ENCODE data around the gene B3GLCT. TPM values are rescaled to one million over a fixed set of nuclear protein-coding genes. Genes with fewer than 3 reads are reported as not detected.
"Not testable (repeated sequence)": the region's sequence is repeated elsewhere in the genome, so short reads cannot be mapped to it uniquely, and the experiment has no call there.

Gene B3GLCT
- total RNA-seq, 2 donors from 2014 or later = 5.6 to 7.3 TPM

DNA sequence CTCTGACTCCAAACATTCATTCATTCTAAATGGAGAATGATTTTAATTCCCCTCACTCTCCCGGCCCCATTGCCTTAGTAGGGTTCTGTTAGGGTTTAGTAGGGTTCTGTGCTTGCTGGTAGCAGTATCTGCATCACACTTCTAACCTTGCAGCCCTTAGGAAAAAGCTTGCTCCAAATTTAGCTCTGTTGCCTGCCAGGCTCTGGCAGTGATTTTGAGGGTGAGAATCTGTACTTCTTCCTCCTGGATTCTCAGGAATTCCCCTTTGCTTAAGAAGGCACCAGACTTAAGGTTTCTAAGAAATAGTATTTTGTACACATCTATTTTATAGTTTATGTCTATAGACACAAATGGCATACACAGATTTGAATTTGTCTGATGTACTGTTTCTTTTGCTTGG, 14.7 kb downstream of the B3GLCT start:
- DNase-seq (ENCODE audit: low spot score) = no peak
- intact Hi-C loops (cut with DNase I) = no loop called here

DNA sequence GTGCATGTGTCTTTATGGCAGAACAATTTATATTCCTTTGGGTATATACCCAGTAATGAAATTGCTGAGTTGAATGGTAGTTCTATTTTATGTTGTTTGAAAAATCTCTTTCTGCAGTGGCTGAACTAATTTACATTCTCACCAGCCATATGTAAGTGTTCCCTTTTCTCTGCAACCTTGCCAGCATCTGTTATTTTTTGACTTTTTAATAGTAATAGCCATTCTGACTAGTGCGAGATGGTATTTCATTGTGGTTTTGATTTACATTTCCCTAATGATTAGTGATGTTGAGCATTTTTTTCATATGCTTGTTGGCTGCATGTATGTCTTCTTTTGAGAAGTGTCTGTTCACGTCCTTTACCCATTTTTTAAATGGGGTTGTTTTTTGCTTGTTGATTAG, 17.1 kb downstream of the B3GLCT start:
- intact Hi-C loops (cut with DNase I); DNase-seq (ENCODE audit: low spot score): not testable (repeated sequence)

DNA sequence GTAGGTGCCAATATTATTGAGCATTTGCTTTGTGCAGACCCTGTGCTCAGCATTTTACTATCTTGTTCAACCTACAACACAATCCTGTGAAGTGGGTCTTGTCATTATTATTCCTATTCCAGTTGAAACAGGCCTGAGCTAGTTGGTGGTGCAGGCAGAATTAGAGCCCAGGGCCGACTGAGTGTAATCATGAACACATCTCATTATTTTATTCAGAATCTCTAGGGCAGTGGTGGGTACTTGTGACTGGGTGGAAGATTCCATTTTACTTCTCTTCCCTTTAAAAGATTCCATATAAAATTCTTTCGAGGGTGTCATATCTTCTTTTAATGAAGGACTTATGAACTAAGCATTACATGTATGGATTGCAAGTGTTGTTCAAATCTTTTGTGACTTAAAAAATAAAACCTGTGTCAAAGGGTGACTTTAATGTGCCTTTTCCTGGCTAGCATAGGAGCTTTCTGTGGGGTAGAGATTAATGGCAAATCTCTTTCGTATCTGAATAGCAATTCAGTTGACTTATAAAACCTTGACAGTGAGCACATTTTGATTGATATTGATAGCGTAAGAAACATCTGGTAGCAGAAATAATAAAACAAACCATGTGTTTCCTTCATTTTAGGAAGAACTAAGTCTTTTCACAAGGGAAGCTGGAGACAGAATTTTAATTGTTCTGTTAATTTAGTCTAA, 20.3 kb downstream of the B3GLCT start:
- intact Hi-C loops (cut with DNase I) = no loop called here
- no peak for DNase-seq (ENCODE audit: low spot score)

DNA sequence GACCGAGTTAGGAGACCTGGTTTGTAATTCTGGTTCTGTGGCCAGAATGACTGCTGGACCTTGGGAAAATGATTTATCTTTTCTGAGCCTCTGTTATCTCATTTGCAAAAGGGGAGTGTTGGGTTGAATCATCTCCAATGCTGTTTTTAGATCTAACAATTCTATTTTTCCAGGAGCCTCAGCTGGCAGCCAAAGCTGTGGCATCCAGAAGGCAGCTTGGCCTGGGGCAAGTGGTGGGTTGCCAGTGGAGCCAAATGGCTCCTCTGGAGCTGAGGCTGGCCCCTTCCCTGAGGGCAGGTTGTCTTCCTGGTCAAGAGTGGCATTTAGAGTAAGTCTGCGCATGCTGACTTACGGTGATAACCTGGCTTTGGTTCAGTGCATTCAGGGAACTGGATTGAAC, 21.3 kb downstream of the B3GLCT start:
- intact Hi-C loops (cut with DNase I) = no loop called here
- DNase-seq (ENCODE audit: low spot score) = no peak

DNA sequence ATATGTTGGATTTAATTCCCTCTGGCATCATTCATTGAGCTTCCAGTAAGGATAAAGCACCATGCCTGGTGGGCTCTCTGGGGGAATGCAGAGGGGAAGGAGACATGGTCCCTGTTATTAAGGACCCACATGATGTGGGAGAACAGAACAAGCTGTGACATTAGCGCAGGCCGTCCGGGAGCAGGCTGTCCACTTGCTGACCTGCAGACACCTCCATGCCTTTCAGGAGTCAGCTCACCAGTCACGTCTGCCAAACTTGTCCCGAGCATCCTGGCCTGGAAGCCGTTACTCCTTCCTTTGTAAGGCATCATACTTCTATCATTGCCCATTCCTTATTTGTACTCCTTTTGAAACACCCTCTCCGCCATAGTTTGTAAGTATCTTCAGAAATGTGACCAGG, 23.4 kb downstream of the B3GLCT start:
- intact Hi-C loops (cut with DNase I) = no loop called here
- DNase-seq (ENCODE audit: low spot score) = no peak

DNA sequence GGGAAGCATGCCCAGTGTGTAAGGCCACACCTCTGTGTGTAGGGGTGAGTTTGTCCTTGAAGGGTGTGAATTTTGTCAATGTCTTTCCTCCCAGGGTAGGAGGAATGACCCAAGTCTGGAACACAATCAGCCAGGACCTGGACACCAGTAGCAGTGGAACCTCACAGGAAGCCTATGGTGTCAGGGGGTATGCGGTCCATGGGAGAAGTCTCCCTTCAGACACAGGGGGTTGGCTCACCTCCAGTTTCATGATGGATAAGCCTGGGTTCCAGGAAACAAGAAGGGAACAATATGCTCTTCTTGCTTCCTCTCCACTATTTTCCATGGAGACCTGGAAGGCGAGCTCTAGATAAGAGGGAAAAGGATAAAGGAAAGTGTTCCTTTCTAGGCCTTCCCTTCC, 23.9 kb downstream of the B3GLCT start:
- intact Hi-C loops (cut with DNase I) = no loop called here
- no peak for DNase-seq (ENCODE audit: low spot score)

DNA sequence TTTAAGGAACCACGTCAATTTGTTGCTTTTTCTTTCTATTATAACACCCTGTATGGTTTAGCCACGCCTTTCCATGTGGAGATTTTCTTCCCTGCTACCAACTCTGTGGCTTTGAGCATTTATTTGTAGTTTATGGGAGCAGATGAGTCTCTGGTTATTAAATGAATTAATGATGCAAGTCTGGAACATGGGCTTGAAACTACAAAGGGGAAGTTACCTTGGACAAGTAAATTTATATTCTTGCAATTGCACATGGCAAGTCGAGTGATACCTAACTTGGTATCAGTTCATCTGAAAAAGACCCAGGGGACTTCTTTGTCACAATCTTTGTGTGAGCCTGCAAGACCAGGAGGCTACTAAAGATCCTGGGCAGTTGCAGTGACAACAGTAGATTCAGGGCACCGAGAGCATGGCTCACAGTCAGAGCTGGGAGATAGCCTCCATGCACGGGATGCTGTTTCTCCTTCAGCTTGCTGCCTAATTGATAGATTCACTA, 24.4 kb downstream of the B3GLCT start:
- intact Hi-C loops (cut with DNase I) = no loop called here
- no peak for DNase-seq (ENCODE audit: low spot score)

DNA sequence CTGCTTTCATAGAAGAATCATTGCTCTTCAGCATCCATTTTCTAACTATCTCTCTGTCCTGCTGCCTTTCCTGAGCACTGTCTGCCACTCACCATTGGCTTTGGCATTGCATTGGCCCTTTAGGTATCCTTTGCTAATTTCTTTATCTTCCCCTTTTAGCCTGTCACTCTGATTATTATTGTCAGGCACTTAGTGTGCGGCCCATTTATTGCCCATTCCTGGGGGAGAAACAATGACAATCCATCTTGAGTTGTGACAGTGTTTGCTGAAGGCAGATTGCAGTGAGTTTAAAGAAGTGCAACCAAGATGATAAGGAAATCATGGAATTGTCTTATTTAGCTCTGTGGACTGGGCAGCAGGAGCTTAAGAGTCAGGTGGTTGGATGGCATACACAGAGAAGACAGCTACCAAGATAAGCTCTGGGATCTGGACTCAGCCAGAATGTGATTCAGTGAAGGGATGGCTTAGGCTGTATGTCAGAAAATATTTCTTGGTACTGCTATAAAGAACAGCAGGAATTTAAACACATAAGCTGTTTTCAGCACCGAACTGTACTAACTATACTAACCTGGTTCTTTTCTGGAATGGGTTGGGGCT, 25.3 kb downstream of the B3GLCT start:
- DNase-seq (ENCODE audit: low spot score) = no peak
- intact Hi-C loops (cut with DNase I) = no loop called here

DNA sequence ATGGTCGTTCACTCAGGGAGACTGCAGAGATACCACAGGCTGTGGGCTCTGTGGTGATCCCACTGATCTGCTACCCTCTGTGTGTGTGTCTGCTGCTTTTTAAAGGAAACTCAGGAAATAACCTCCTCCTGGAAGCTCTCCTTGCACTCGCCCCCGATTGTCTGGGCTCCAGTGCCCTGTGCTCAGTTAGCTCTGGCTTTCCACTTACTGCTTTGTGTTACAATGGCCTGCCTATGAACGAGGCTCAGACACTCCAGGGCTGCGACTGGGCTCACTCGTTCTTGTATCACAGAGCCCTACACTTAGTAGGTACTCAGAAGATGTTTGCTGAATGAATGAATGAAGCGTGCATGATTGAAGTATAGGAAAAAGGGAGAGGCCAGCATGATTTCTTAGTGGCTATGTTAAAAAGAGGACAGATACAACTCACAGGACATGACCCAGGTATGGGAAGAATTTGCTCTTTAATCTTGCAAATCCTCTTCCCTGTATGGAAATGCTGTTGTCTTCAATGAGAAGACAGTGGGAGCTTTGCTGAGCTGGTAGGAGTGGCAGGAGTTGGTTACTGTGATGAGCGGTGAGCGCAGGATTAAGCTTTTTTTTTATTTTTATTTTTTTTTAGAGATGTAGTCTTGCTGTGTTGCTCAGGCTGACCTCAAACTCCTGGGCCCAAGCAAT, 26.4 kb downstream of the B3GLCT start:
- DNase-seq (ENCODE audit: low spot score) = no peak
- intact Hi-C loops (cut with DNase I) = no loop called here

DNA sequence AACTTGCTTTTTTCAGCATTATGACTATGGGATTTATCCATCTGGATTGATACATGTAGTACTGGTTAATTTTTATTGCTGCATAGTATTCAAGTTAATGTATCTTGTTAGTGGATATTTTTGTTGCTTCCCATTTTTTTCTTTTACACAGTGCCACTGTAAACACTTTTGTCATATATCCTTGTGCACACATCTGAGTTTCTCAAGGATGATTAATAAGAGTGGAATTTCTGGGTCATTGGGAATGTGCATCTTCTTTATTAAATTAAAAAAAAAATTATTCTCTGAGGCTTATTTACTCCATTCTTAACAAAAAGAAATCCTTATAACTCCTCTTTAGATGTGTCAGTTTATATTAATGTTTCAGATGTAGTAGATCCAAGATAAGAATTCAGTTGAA, 27.3 kb downstream of the B3GLCT start:
- no peak for DNase-seq (ENCODE audit: low spot score)
- intact Hi-C loops (cut with DNase I) = no loop called here

DNA sequence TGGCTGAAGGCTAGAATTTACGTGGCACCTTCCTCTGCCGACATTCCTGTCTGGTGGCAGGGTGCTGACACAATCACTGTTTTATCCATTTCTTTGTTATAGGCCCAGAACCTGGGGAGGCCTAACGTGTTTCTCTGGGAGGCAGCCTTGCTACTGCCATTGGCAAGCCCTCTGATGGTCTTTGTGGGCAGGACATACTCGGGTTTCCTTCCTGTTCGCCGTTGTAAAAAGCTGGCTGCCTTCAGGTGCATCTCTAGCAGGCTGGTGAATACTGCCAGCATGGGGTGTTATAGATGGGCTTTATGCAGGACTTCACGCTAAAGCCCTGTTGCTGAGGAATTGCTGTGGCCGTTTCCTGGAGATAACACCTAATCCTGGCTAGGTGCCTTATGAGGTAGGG, 28.1 kb downstream of the B3GLCT start:
- DNase-seq (ENCODE audit: low spot score) = no peak

DNA sequence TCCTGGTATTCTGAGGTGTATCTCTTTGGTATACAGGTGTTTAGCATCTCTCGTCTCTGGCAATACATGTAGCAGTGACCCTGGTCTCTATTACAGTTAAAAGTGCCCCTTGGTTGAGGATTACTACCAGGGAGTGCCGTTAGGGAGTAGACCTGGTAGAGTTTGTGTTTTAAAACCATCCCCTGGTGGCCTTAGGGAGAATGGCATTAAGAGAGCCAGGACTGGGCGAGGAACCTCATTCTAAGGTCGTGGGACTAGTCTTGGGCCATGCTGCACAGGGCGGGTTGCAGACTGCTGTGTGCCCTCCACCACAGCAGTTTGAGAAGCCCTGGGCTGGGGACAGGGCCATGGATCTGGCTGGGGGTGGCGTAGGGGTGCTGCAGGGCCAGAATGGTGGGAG, 35.0 kb downstream of the B3GLCT start:
- no peak for DNase-seq (ENCODE audit: low spot score)

More for the DNA sequence above, 28.1 kb downstream of the B3GLCT start:
- intact Hi-C loops (cut with DNase I) = no loop called here

DNA sequence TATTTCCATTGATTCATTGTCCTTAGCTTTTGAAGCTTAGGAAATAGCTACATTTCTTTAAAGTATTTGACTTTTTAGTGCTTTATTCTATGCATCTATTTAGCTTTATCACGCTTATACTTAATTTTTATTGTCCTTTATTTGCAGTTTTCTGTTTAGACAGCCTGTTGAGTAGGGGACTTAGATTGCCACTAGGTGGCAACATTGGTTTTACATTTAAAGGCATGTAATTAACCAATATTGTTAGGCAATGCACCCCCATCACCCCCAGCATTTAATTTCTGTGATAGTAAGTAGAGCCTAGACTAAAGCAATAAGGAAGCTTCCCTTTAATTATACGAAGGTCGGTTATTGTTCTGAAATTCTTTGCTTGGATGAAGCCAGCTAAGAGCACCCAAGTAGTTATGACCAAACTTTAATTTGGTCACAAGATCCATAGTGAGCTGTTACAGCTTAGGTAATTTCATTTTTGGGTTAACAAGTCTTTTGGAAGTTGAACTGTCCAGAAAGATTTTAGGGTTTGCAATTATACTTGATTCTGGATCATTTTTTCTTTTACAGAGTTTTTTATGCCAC, 36.5 kb downstream of the B3GLCT start:
- no peak for DNase-seq (ENCODE audit: low spot score)
- intact Hi-C loops (cut with DNase I) = loop anchor here (5.0 to 10.0 kb wide), 3 partner anchors 186 to 1981 kb away; no protein-coding TSS in a partner anchor

More for the DNA sequence above, 35.0 kb downstream of the B3GLCT start:
- intact Hi-C loops (cut with DNase I) = loop anchor here (5.0 to 10.0 kb wide), 3 partner anchors 188 to 1980 kb away; no protein-coding TSS in a partner anchor

DNA sequence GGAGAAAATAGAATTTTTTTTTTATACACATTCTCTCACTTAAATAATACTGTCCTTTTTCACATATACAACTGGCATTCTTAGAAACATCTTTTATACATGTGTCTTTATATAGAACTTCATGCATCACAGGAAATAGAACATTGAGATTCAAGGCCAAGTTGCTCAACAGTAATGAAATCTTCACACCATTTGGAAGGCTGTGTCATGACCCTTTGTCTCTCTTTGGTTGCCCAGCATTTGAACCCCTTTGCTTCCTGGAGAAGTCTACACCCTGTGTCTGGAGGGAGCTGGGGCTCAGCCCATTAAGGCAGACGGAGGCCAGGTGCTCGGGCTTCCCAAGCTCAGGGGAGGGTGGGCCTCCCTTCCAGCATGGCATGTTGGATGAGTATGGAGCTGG, 41.1 kb downstream of the B3GLCT start:
- intact Hi-C loops (cut with DNase I) = no loop called here
- no peak for DNase-seq (ENCODE audit: low spot score)

DNA sequence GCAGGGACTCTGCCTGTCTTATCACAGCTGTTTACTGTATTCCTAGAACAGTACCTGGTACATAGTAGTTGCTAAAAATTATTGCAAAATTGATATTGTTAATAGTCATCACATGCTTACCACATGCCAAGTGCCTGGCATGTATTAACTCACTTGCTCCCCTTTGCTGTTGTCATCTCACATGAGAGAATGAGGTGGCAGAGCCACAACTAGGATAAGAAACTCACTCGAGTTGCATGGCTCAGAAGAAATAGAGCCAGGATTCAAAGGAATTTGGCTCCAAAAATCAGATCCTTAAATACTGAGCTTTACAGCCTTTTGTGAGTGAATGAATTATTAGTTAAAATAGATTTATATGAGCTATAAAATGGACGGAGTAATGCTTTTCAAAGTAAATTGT, 42.6 kb downstream of the B3GLCT start:
- intact Hi-C loops (cut with DNase I) = no loop called here

DNA sequence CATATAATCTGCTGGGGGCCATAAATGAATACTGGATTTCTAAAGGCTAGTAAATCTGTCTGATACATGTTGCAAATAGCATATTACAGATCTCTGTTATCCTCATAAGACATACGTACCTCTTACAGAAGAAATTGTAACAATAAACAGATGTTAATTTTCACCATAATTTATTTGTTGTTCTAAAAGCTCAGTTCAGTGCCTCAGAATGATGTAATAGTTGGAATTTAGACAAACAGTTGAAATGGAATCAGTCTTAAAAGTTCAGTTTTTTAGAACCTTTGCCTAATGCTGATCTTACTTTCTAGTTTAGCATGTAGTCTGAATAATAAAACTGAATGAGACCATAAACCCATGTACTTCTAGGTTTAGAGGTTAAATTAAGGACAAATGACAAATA, 43.1 kb downstream of the B3GLCT start:
- no peak for DNase-seq (ENCODE audit: low spot score)
- intact Hi-C loops (cut with DNase I) = no loop called here

More for the DNA sequence above, 42.6 kb downstream of the B3GLCT start:
- no peak for DNase-seq (ENCODE audit: low spot score)

DNA sequence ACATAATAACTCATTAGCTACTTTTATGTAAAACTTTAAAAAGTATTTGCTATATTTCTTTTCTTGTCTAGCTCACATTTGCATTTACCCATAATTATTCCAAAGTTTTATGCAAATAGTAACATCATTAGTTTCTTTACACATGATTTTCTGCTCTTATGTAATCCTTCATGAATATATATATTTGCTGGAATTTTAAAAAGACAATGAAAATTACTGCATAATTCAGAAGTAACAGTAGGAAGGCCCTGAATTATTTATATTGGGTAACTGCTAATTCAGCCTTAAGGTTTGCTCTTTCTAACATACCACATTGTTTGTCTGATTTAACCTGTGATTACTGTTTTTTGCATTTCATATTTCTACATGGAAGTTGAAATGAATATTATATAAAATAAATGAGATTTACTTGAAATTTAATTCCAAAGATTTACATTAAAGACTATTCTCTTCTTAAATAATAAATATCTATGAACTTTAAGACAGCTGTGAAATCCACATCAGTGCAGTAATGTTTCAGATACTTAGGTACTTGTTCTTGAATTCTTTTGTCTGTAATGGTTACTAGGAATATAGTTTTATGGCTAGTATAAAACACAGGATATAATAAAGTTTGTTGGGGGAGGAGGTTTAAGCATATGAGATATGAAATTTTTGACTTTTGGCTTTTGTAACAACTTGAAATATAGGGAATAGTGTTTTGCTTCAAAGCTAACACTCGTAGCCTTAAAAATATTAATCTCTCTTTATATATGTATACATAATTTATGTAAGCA, 46.0 kb downstream of the B3GLCT start:
- intact Hi-C loops (cut with DNase I) = no loop called here
- no peak for DNase-seq (ENCODE audit: low spot score)

DNA sequence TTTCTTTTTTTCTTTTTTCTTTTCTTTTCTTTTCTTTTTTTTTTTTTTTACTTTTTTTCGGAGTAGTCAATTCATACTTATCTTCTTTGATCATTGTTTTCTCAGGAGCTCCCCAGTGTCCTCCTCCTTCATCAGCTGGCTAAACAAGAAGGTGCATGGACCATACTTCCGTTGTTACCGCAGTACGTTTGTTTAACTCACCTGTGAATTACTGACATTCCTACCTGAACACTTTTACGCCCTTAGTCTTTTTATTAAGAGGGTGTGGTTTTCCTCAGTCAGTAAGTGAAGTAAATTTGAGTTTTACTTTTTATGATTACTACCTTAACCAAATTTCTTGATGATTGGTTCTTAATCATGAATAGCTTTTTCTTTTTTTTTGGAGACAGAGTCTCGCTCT, 47.1 kb downstream of the B3GLCT start:
- no peak for DNase-seq (ENCODE audit: low spot score)
- intact Hi-C loops (cut with DNase I) = no loop called here

DNA sequence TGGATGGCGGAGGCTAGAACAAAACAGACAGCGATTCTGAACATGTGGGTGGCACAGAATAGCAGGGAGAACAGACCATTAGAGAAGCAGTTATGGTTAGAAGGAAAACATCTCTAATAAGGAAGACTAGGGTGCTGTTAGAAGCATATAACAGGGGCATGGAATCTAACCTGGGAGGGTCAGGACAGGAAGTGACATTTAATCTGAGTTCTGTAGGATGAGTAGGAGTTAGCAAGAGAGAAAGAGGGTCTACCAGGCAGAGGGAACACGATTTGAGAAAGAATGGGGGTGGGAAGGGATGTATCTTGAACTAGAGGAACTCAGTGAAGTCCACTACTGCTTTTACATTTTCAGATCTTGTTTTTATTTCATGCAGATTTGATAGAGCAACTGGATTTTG, 48.6 kb downstream of the B3GLCT start:
- intact Hi-C loops (cut with DNase I) = no loop called here
- DNase-seq (ENCODE audit: low spot score) = no peak

Measured in posterior vena cava (tissue), 2 donors.